Measurements from ENCODE around the gene ELP5. TPM values are rescaled to one million over a fixed set of nuclear protein-coding genes. Genes with fewer than 3 reads are reported as not detected.

Gene ELP5
- total and polyA plus RNA-seq, 2 donors from 2014 or later: 41.9 to 110 TPM

DNA sequence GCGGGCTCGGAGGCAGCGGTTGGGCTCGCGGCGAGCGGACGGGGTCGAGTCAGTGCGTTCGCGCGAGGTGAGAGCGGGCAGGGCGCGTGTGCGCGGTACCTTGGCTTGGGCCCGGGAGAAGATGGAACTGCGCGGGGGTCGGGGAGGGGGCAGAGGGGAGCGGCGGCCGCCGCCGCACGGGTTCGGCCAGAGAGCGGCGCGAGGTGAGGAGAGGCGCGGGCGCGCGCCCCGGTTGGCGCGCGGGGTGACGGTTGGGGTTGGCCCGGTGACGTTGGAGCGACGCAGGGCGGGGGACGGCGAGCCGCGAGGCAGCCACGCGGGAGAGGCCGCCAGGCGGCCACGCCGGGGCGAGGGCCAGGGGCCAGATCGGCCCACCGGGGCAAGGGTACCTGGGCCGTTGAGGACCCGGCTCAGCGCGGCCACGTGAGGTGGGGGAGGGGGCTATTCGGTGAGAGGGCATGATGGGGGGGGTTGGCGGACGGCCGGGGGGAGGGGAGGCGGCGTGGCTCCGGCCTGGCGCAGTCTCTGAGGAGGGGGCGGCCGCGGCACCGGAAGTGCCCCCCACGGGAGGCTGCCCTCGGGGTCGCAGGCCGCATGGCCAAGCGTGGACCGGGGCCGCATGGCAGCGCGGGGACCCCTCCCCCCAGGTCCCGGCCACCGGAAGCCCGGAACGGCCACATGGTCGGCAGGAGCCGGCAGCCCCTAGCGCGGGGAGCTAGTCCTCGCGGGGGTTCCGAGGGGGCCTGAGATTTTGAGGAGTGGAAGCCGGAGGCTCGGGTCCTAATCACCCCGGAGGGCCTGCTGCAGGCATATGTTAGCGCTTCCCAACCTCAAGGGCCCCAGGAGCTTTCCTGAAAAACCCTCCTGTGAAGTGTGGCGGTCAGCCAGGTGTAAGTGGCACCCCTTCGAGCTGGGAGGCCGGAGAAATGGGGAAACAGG, 55.9 kb downstream of the ELP5 start:
- Histone ChIP-seq H3K4me3 (ENCODE audit: low read length in 3 of 3) (peak overlapping the region; percentile 80 to 95 (median 91)), H3K4me1 (ENCODE audit: control insufficient read depth in 2 of 3, insufficient read depth in 2 of 3, low read depth in 1 of 3, low read length in 3 of 3) (peaks cover 0 to 13% (median 0%) of the 10 kb centered on the region in 3 donors), H3K36me3 (ENCODE audit: control insufficient read depth in 2 of 3, insufficient read depth in 3 of 3, low read length in 3 of 3) (peaks cover 7 to 30% (median 27%) of the 10 kb centered on the region in 3 donors), H3K27ac (ENCODE audit: low read depth in 2 of 2, low read length in 2 of 2) (peak overlapping the region; percentile 96 to 98), H3K9ac (ENCODE audit: low read length in 3 of 3) (peak overlapping the region; percentile 57 to 94 (median 92)), H3K27me3 (ENCODE audit: control insufficient read depth, insufficient read depth, low read length) (no peaks in the 10 kb centered on the region), H3K9me3 (ENCODE audit: control insufficient read depth in 2 of 3, insufficient read depth in 1 of 3, low read length in 3 of 3) (no peaks in the 10 kb centered on the region)
- no peak for FAIRE-seq
- peak in 3 of 5 donors; percentile 48 to 92 (median 79) for DNase-seq
- intact Hi-C loops (cut with DNase I): no loop called here
- TF ChIP-seq, protein P1, sequence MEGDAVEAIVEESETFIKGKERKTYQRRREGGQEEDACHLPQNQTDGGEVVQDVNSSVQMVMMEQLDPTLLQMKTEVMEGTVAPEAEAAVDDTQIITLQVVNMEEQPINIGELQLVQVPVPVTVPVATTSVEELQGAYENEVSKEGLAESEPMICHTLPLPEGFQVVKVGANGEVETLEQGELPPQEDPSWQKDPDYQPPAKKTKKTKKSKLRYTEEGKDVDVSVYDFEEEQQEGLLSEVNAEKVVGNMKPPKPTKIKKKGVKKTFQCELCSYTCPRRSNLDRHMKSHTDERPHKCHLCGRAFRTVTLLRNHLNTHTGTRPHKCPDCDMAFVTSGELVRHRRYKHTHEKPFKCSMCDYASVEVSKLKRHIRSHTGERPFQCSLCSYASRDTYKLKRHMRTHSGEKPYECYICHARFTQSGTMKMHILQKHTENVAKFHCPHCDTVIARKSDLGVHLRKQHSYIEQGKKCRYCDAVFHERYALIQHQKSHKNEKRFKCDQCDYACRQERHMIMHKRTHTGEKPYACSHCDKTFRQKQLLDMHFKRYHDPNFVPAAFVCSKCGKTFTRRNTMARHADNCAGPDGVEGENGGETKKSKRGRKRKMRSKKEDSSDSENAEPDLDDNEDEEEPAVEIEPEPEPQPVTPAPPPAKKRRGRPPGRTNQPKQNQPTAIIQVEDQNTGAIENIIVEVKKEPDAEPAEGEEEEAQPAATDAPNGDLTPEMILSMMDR (IDR thresholded peaks at IDR 0.05; ENCODE audit: borderline replicate concordance, extremely low read depth, insufficient read depth): no peak

DNA sequence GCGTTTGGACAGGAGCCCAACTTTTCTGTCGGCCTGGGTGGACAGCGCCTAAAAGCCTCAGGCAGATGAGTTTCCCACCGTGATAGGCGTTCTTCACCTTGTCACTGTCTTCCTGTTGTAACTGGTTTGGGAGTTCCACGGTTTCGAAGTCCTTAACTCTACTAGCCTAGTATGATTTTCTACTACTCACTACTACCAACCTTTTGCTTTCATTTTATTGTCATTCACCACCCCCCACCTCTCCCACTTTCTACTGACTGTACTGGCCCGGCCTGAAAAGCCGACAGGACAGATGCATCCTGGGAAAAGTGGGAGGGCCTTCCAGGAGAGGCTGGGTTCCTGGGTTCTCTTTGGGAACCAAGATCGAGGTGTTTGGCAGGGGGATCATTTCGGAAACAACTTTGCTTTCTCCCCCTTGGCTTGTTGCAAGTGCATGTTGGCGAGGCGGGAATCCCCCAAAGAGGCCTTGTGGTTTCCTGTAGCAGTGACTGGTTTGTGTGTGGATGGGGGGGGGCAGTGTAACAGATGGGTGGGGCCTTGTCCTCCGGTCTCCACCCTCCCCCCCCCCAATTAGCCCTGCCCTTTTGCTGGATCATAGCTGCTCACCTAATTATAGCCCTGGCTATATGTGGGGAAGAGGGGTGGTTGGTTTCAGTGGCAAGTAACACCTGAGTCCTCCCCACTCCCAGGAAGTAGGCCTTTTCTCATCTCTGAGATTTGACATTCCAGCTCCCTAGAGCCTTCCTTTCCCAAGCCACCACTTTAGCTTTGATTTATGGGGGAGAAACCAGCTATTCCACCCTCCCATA, 56.8 kb downstream of the ELP5 start:
- TF ChIP-seq, protein P1 (IDR thresholded peaks at IDR 0.05; ENCODE audit: borderline replicate concordance, extremely low read depth, insufficient read depth): no peak
- intact Hi-C loops (cut with DNase I): no loop called here
- H3K36me3 ChIP-seq (ENCODE audit: control insufficient read depth in 2 of 3, insufficient read depth in 3 of 3, low read length in 3 of 3): peaks cover 13 to 39% (median 36%) of the 10 kb centered on the region in 3 donors
- H3K9me3 ChIP-seq (ENCODE audit: control insufficient read depth in 2 of 3, insufficient read depth in 1 of 3, low read length in 3 of 3): no peaks in the 10 kb centered on the region
- FAIRE-seq (no peak), DNase-seq (peak; percentile 75 to 88 (median 83))
- no peaks in the 10 kb centered on the region for H3K27me3 ChIP-seq (ENCODE audit: control insufficient read depth, insufficient read depth, low read length)
- peak overlapping the region; percentile 80 to 95 (median 91) for H3K4me3 ChIP-seq (ENCODE audit: low read length in 3 of 3)
- H3K4me1 ChIP-seq (ENCODE audit: control insufficient read depth in 2 of 3, insufficient read depth in 2 of 3, low read depth in 1 of 3, low read length in 3 of 3): peaks cover 0 to 21% (median 5%) of the 10 kb centered on the region in 3 donors
- H3K27ac ChIP-seq (ENCODE audit: low read depth in 2 of 2, low read length in 2 of 2): peak overlapping the region; percentile 96 to 98
- H3K9ac ChIP-seq (ENCODE audit: low read length in 3 of 3): peak overlapping the region; percentile 57 to 94 (median 92)

Small RNA genes within 50 kb of the gene (microRNA-seq; reads per million reads assigned to microRNA genes)
- 788 reads per million, percentile 78 among the genes with 10 or more reads in this experiment for gene MIR324

Other genes starting within 250 kb of the ELP5 start
Only the 30 nearest of the 35 such genes appear.
- 6.5 TPM for gene SLC16A13, start 216.2 kb upstream of the ELP5 start, total RNA-seq
- gene SLC16A13, start 216.2 kb upstream of the ELP5 start, polyA plus RNA-seq (ENCODE audit: insufficient read depth, low read depth, low replicate concordance): 11.6 TPM
- 2.1 TPM for gene SLC16A11, start 208.1 kb upstream of the ELP5 start, total RNA-seq
- 7.8 TPM for gene SLC16A11, start 208.1 kb upstream of the ELP5 start, polyA plus RNA-seq (ENCODE audit: insufficient read depth, low read depth, low replicate concordance)
- gene CLEC10A, start 172.0 kb upstream of the ELP5 start, total RNA-seq: 16.1 TPM
- 1.5 TPM for gene CLEC10A, start 172.0 kb upstream of the ELP5 start, polyA plus RNA-seq (ENCODE audit: insufficient read depth, low read depth, low replicate concordance)
- 1.2 TPM for gene ASGR2, start 137.4 kb upstream of the ELP5 start, total RNA-seq
- 1.4 TPM for gene ASGR2, start 137.4 kb upstream of the ELP5 start, polyA plus RNA-seq (ENCODE audit: insufficient read depth, low read depth, low replicate concordance)
- 2.1 TPM for gene ASGR1, start 72.8 kb upstream of the ELP5 start, total RNA-seq
- gene ASGR1, start 72.8 kb upstream of the ELP5 start, polyA plus RNA-seq (ENCODE audit: insufficient read depth, low read depth, low replicate concordance): 1.4 TPM
- 18.9 TPM for gene DLG4, start 32.4 kb upstream of the ELP5 start, total RNA-seq
- 6.6 TPM for gene DLG4, start 32.4 kb upstream of the ELP5 start, polyA plus RNA-seq (ENCODE audit: insufficient read depth, low read depth, low replicate concordance)
- gene ACADVL, start 32.3 kb upstream of the ELP5 start, total RNA-seq: 689 TPM
- gene ACADVL, start 32.3 kb upstream of the ELP5 start, polyA plus RNA-seq (ENCODE audit: insufficient read depth, low read depth, low replicate concordance): 1,202 TPM
- gene DVL2, start 17.7 kb upstream of the ELP5 start, total RNA-seq: 35.8 TPM
- gene DVL2, start 17.7 kb upstream of the ELP5 start, polyA plus RNA-seq (ENCODE audit: insufficient read depth, low read depth, low replicate concordance): 18.0 TPM
- 28.1 TPM for gene PHF23, start 12.8 kb upstream of the ELP5 start, total RNA-seq
- gene PHF23, start 12.8 kb upstream of the ELP5 start, polyA plus RNA-seq (ENCODE audit: insufficient read depth, low read depth, low replicate concordance): 48.5 TPM
- 477 TPM for gene GABARAP, start 9.8 kb upstream of the ELP5 start, total RNA-seq
- gene GABARAP, start 9.8 kb upstream of the ELP5 start, polyA plus RNA-seq (ENCODE audit: insufficient read depth, low read depth, low replicate concordance): 1,483 TPM
- 113 TPM for gene CTDNEP1, start 481 bp upstream of the ELP5 start, total RNA-seq
- 124 TPM for gene CTDNEP1, start 481 bp upstream of the ELP5 start, polyA plus RNA-seq (ENCODE audit: insufficient read depth, low read depth, low replicate concordance)
- gene CLDN7, start 10.3 kb downstream of the ELP5 start, total RNA-seq: 233 TPM
- gene CLDN7, start 10.3 kb downstream of the ELP5 start, polyA plus RNA-seq (ENCODE audit: insufficient read depth, low read depth, low replicate concordance): 119 TPM
- 4.2 TPM for gene SLC2A4, start 29.5 kb downstream of the ELP5 start, total RNA-seq
- 2.8 TPM for gene SLC2A4, start 29.5 kb downstream of the ELP5 start, polyA plus RNA-seq (ENCODE audit: insufficient read depth, low read depth, low replicate concordance)
- 1.3 TPM for gene YBX2, start 42.4 kb downstream of the ELP5 start, total RNA-seq
- 3.3 TPM for gene YBX2, start 42.4 kb downstream of the ELP5 start, polyA plus RNA-seq (ENCODE audit: insufficient read depth, low read depth, low replicate concordance)
- gene EIF5A, start 55.4 kb downstream of the ELP5 start, total RNA-seq: 306 TPM
- 434 TPM for gene EIF5A, start 55.4 kb downstream of the ELP5 start, polyA plus RNA-seq (ENCODE audit: insufficient read depth, low read depth, low replicate concordance)
- 67.0 TPM for gene GPS2, start 63.1 kb downstream of the ELP5 start, total RNA-seq
- gene GPS2, start 63.1 kb downstream of the ELP5 start, polyA plus RNA-seq (ENCODE audit: insufficient read depth, low read depth, low replicate concordance): 101 TPM
- gene NEURL4, start 77.1 kb downstream of the ELP5 start, total RNA-seq: 44.7 TPM
- gene NEURL4, start 77.1 kb downstream of the ELP5 start, polyA plus RNA-seq (ENCODE audit: insufficient read depth, low read depth, low replicate concordance): 21.2 TPM
- 26.0 TPM for gene ACAP1, start 84.3 kb downstream of the ELP5 start, total RNA-seq
- 9.9 TPM for gene ACAP1, start 84.3 kb downstream of the ELP5 start, polyA plus RNA-seq (ENCODE audit: insufficient read depth, low read depth, low replicate concordance)
- gene KCTD11, start 99.9 kb downstream of the ELP5 start, total RNA-seq: 14.4 TPM
- 7.2 TPM for gene KCTD11, start 99.9 kb downstream of the ELP5 start, polyA plus RNA-seq (ENCODE audit: insufficient read depth, low read depth, low replicate concordance)
- not detected for gene TMEM95, start 102.9 kb downstream of the ELP5 start, total RNA-seq
- not detected for gene TMEM95, start 102.9 kb downstream of the ELP5 start, polyA plus RNA-seq (ENCODE audit: insufficient read depth, low read depth, low replicate concordance)
- gene TNK1, start 128.9 kb downstream of the ELP5 start, total RNA-seq: 9.3 TPM
- gene TNK1, start 128.9 kb downstream of the ELP5 start, polyA plus RNA-seq (ENCODE audit: insufficient read depth, low read depth, low replicate concordance): 7.6 TPM
- 35.0 TPM for gene PLSCR3, start 142.3 kb downstream of the ELP5 start, total RNA-seq
- 26.4 TPM for gene PLSCR3, start 142.3 kb downstream of the ELP5 start, polyA plus RNA-seq (ENCODE audit: insufficient read depth, low read depth, low replicate concordance)
- gene TMEM256, start 151.9 kb downstream of the ELP5 start, total RNA-seq: 55.8 TPM
- 389 TPM for gene TMEM256, start 151.9 kb downstream of the ELP5 start, polyA plus RNA-seq (ENCODE audit: insufficient read depth, low read depth, low replicate concordance)
- 23.4 TPM for gene NLGN2, start 155.6 kb downstream of the ELP5 start, total RNA-seq
- gene NLGN2, start 155.6 kb downstream of the ELP5 start, polyA plus RNA-seq (ENCODE audit: insufficient read depth, low read depth, low replicate concordance): 7.3 TPM
- gene SPEM1, start 168.1 kb downstream of the ELP5 start, total RNA-seq: not detected
- not detected for gene SPEM1, start 168.1 kb downstream of the ELP5 start, polyA plus RNA-seq (ENCODE audit: insufficient read depth, low read depth, low replicate concordance)
- not detected for gene SPEM2, start 173.4 kb downstream of the ELP5 start, total RNA-seq
- not detected for gene SPEM2, start 173.4 kb downstream of the ELP5 start, polyA plus RNA-seq (ENCODE audit: insufficient read depth, low read depth, low replicate concordance)
- gene SPEM3, start 176.6 kb downstream of the ELP5 start, total RNA-seq: not detected
- not detected for gene SPEM3, start 176.6 kb downstream of the ELP5 start, polyA plus RNA-seq (ENCODE audit: insufficient read depth, low read depth, low replicate concordance)
- 10.0 TPM for gene TMEM102, start 183.2 kb downstream of the ELP5 start, total RNA-seq
- gene TMEM102, start 183.2 kb downstream of the ELP5 start, polyA plus RNA-seq (ENCODE audit: insufficient read depth, low read depth, low replicate concordance): 10.0 TPM
- 1.4 TPM for gene FGF11, start 187.3 kb downstream of the ELP5 start, total RNA-seq
- gene FGF11, start 187.3 kb downstream of the ELP5 start, polyA plus RNA-seq (ENCODE audit: insufficient read depth, low read depth, low replicate concordance): 7.7 TPM
- gene CHRNB1, start 192.8 kb downstream of the ELP5 start, total RNA-seq: 11.9 TPM
- gene CHRNB1, start 192.8 kb downstream of the ELP5 start, polyA plus RNA-seq (ENCODE audit: insufficient read depth, low read depth, low replicate concordance): 19.3 TPM